Measurements from ENCODE around the gene HSPB2.

Gene HSPB2

DNA sequence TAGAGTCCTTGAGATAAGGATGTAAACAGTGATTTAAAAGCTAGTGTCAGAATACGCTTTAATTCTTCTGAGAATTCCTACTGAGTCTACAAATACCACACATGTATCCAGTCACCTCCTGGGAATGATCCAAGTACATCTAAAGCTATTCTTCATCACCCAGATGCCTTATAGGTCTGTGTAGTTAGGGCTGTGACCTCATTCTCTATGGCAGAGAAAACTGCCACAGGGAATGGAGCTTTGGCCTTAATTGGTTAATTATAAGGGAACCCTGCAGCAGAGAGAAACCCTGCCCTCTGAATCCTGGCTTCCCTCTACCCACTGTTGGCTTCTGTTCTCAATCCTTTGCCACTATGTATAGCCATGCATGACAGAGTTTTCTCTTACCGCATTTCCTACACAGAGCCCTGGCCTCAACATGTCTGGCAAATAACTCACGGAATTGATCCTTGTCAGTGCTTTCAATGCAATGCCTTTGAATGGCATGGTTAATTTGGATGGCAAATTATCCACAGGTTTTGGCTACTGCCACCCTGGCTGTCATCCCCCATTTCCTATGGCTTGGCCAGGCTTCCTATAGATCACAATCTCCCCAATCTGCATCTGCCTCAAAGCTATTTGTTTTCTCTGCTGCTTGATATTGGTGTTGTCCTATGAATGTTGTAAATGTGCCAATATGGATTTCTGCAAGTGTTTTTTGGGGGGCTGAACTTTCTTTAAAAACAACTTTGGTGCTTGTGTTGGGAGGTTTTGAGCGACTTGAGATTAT, 27.5 kb downstream of the HSPB2 start:
- DNase-seq, result no peak

- peak; percentile 64 for DNase-seq
These were observed 29.4 kb downstream of the HSPB2 start for GRCh38 chr11:111941963-111942362.

GRCh38 chr11:111942829-111943228, 30.3 kb downstream of the HSPB2 start:
- DNase-seq, result no peak

- no peak for DNase-seq
These were observed 31.6 kb downstream of the HSPB2 start for GRCh38 chr11:111944139-111944538.

DNA sequence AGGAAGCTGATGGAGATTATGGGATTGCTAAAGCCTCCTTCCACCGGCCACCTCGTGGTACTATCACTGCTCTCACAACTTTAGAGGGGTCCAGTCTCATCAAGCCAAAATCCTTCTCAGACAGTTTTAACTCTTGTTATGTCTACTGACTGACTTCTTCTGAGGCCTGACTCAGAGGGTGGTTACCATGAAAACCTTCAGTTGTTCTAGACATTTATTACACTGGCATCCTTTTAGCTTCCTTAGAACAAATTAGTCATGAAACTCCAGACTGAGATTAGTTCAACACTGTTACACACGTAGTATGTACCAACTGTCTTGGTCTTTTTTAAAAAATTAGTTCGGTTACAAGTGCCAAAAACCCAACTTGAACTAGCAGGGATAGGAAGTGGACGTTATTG, 32.1 kb downstream of the HSPB2 start:
- DNase-seq, result no peak

- no peak for DNase-seq
These were observed 32.7 kb downstream of the HSPB2 start for GRCh38 chr11:111945198-111945597.

DNA sequence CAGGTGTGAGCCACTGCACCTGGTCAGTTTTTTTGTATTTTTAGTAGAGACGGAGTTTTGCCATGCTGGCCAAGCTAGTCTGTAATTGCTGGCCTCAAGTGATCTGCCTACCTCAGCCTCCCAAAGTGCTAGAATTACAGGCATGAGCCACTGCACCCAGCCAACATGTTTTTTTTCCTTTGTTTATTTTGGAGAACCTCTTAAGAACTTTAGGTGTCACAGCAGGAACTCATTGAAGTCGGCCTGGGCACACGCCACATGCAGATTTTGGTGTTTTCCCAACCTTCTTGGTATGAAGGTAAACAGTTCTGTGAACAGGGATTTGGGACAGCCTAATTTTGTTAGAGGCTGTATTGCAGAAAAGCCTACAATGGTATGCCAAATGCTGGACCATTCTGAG, 34.0 kb downstream of the HSPB2 start:
- DNase-seq, result no peak

DNA sequence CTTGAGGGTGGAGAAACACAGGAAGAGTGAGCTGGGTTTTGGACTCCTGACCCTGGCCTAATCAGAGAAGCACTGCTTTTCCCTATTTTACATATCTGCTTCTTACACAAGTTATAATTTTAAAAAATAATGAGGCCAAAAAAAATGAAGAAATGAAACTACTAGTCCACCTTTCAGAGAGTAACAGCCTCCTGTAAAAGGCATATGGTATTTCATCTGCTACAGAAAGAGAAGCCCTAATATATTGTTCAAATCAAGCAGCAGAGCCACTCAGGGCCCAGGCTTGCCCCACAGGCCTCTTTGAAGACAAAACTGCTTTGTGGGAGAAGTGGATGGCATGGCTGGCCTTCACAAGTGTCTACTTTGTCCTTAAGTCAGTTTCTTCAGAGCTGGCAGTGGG, 34.6 kb downstream of the HSPB2 start:
- no peak for DNase-seq

GRCh38 chr11:111949519-111950426, 37.2 kb downstream of the HSPB2 start:
- no peak for DNase-seq

- DNase-seq, result no peak
These were observed 39.0 kb downstream of the HSPB2 start for GRCh38 chr11:111951565-111951964.

DNA sequence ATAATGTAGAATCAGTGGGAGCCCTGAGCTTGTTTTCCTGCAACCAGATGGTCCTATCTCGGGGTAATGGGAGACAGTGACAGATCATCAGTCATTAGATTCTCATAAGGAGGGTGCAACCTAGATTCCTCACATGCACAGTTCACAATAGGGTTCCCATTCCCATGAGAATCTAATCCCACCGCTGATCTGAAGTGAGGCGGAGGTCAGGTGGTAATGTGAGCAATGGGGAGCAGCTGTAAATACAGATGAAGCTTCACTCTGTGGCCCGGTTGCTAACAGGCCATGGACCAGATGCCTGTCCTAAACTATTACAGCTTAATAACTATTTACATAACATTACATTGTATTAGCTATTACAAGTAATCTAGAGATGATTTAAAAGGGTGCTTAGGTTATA, 41.6 kb downstream of the HSPB2 start:
- DNase-seq, result peak; percentile 35

- peak; percentile 76 for DNase-seq
These were observed 45.3 kb downstream of the HSPB2 start for GRCh38 chr11:111957663-111958444.

GRCh38 chr11:111960916-111961315, 48.4 kb downstream of the HSPB2 start:
- no peak for DNase-seq

DNA sequence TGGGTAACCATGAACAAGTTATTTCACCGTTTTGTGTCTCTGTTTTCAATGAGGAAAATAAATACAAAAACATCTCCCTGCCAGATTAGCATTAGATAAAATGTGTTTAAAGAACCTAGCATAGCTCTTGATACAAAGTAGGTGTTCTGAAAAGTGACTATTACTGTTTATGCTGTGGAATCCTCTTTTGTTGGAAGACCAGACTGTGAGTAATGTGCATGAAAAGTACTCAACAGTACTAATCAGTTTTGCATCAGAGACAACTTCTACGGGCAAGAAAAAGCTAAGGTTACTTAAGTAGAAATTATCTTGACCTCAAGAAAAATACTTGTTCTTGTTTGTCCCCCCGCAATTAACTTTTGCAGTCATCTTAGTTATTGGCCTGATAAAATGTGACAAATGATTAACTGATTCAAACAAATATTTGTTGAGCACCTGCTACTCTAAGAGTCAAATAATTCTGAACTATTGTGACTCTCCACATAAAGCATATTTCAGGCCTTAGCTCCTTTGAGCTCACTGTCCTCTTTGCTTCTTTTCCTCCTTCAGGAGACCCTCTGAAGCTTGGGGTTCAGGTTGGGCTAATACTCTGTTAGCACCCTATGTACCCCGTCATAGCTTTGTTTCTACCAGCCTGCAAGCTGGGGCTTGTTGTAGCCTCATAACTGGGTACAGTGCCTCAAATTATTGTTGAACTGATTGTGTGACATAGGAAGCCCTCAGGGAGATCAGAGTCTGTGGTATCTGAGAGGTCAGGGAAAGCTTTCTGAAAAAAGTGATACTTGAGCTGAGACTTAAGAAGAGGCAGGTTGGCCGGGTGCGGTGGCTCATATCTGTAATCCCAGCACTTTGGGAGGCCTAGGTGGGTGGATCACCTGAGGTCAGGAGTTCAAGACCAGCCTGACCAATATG, 49.1 kb downstream of the HSPB2 start:
- DNase-seq, result no peak

Measured in NCI-H2171 (cell line).